HUES48 (cell line): ENCODE data around the gene CTSW.
"Not testable (repeated sequence)": the region's sequence is repeated elsewhere in the genome, so short reads cannot be mapped to it uniquely, and the experiment has no call there.

ENCODE experiments used
- H3K27ac ChIP-seq: one replicate; pipeline ENCODE4 v1.7.0; 2013; ENCODE audit warnings: low read depth, low read length, inconsistent platforms
- H3K27me3 ChIP-seq: 2 replicates; pipeline ENCODE4 v1.6.1; 2013; ENCODE audit warnings: mild to moderate bottlenecking, low read length; ENCODE audit not compliant: control insufficient read depth, insufficient read depth
- H3K36me3 ChIP-seq: 2 replicates; pipeline ENCODE4 v1.6.1; 2013; ENCODE audit warnings: low read length; ENCODE audit not compliant: control insufficient read depth, insufficient read depth
- H3K4me1 ChIP-seq: 2 replicates; pipeline ENCODE4 v1.6.1; 2013; ENCODE audit warnings: mild to moderate bottlenecking, low read length; ENCODE audit not compliant: control insufficient read depth, insufficient read depth
- H3K4me3 ChIP-seq: 2 replicates; pipeline ENCODE4 v1.5.1; 2013; ENCODE audit warnings: mild to moderate bottlenecking, low read depth, low read length
- H3K9ac ChIP-seq: 2 replicates; pipeline ENCODE4 v1.6.1; 2013; ENCODE audit warnings: mild to moderate bottlenecking, low read depth, low read length, moderate library complexity
- H3K9me3 ChIP-seq: 2 replicates; pipeline ENCODE4 v1.6.1; 2013; ENCODE audit warnings: low read length; ENCODE audit not compliant: control insufficient read depth, insufficient read depth

The CTSW gene, protein sequence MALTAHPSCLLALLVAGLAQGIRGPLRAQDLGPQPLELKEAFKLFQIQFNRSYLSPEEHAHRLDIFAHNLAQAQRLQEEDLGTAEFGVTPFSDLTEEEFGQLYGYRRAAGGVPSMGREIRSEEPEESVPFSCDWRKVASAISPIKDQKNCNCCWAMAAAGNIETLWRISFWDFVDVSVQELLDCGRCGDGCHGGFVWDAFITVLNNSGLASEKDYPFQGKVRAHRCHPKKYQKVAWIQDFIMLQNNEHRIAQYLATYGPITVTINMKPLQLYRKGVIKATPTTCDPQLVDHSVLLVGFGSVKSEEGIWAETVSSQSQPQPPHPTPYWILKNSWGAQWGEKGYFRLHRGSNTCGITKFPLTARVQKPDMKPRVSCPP

GRCh38 chr11:65879617-65880016 is at the start of gene CTSW:
Gene CTSW (plus strand): TSS chr11:65879837. CDS start chr11:65879855, 18 bp downstream.
- Histone ChIP-seq H3K4me1 (peaks cover 3% of the 10 kb centered on the region; the same call in 1 of the 2 replicates), H3K27me3 (no peaks in the 10 kb centered on the region), H3K27ac (no peak within 1 kb of the TSS), H3K9ac (no peak within 1 kb of the TSS), H3K9me3 (no peaks in the 10 kb centered on the region), H3K36me3 (peaks cover 26% of the 10 kb centered on the region), H3K4me3 (no peak within 1 kb of the TSS)

DNA sequence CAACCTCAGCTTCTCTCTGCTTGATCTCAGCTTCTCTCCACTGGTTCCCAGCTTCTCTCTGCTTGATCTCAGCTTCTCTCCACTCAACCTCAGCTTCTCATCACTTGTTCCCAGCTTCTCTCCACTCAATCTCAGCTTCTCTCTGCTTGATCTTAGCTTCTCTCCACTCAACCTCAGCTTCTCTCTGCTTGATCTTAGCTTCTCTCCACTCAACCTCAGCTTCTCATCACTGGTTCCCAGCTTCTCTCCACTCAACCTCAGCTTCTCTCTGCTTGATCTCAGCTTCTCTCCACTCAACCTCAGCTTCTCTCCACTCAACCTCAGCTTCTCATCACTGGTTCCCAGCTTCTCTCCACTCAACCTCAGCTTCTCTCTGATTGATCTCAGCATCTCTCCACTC is 47.4 kb upstream of the CTSW start:
- H3K9ac ChIP-seq, H3K9me3 ChIP-seq, H3K4me3 ChIP-seq, H3K36me3 ChIP-seq, H3K4me1 ChIP-seq, H3K27ac ChIP-seq: not testable (repeated sequence)
- H3K27me3 ChIP-seq: peaks cover 18% of the 10 kb centered on the region

GRCh38 chr11:65833297-65834030 is 46.2 kb upstream of the CTSW start, which contains the start of gene SNX32:
Gene SNX32 (plus strand): TSS chr11:65833963. CDS start chr11:65834066, 103 bp downstream.
- H3K4me1 ChIP-seq: peaks cover 6% of the 10 kb centered on the region
- H3K27ac ChIP-seq: peak within 1 kb of the TSS; percentile 64
- peak within 1 kb of the TSS; percentile 67 for H3K4me3 ChIP-seq
- H3K36me3 ChIP-seq: no peaks in the 10 kb centered on the region
- peak within 1 kb of the TSS; percentile 79 for H3K9ac ChIP-seq
- peaks cover 18% of the 10 kb centered on the region for H3K27me3 ChIP-seq
- H3K9me3 ChIP-seq: no peaks in the 10 kb centered on the region

DNA sequence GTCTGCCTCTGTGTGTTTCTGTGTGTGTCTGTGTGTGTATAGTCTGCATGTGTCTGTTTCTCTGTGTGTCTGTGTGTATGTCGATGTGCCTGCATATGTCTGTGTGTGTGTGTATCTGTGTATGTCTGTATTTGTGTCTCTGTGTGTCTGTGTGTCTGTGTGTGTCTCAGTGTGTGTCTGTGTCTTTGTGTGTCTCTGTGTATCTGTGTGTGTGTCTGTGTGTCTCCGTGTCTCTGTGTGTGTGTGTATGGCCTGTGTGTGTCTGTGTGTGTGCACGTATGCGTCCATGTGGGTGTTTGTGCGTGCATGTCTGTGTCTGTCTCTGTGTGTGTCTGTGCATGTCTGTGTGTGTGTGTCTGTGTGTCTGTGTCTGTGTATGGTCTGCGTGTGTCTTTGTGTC is 45.4 kb upstream of the CTSW start:
- peaks cover 18% of the 10 kb centered on the region for H3K27me3 ChIP-seq
- H3K36me3 ChIP-seq: no peaks in the 10 kb centered on the region
- peak overlapping the region; percentile 67 for H3K4me3 ChIP-seq
- H3K9ac ChIP-seq: 0 out of 2 replicates have a peak overlapping the region, but pooled peaks have one; percentile 79
- no peaks in the 10 kb centered on the region for H3K9me3 ChIP-seq
- H3K4me1 ChIP-seq: peaks cover 6% of the 10 kb centered on the region
- H3K27ac ChIP-seq: no peak overlapping the region

- Histone ChIP-seq H3K27me3 (no peaks in the 10 kb centered on the region), H3K4me3 (no peak overlapping the region), H3K27ac (no peak overlapping the region), H3K36me3 (no peaks in the 10 kb centered on the region), H3K9ac (no peak overlapping the region), H3K9me3 (no peaks in the 10 kb centered on the region), H3K4me1 (no peaks in the 10 kb centered on the region)
Measured at GRCh38 chr11:65842144-65842543, 37.5 kb upstream of the CTSW start.

DNA sequence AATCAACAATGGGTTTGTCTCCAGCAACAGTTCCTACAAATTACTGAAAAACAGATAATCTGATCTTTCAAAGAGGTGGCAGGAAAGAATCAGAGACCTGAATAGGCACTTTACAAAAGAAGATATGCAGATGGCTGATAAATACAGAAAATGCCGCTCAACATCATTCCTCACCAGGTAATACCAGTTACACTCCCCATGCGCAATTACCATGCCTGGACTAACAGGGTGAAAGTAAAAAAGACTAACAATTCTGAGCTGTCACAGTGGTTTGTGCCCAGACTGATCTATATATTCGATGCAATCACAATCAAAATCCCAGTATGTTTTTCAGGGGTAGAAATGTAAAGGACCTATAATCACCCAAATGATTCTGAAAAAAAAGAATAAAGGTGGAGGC is 35.8 kb upstream of the CTSW start:
- H3K4me3 ChIP-seq: no peak overlapping the region
- H3K9ac ChIP-seq: no peak overlapping the region
- no peaks in the 10 kb centered on the region for H3K4me1 ChIP-seq
- H3K27ac ChIP-seq: no peak overlapping the region
- H3K9me3 ChIP-seq: no peaks in the 10 kb centered on the region
- H3K36me3 ChIP-seq: no peaks in the 10 kb centered on the region
- no peaks in the 10 kb centered on the region for H3K27me3 ChIP-seq

DNA sequence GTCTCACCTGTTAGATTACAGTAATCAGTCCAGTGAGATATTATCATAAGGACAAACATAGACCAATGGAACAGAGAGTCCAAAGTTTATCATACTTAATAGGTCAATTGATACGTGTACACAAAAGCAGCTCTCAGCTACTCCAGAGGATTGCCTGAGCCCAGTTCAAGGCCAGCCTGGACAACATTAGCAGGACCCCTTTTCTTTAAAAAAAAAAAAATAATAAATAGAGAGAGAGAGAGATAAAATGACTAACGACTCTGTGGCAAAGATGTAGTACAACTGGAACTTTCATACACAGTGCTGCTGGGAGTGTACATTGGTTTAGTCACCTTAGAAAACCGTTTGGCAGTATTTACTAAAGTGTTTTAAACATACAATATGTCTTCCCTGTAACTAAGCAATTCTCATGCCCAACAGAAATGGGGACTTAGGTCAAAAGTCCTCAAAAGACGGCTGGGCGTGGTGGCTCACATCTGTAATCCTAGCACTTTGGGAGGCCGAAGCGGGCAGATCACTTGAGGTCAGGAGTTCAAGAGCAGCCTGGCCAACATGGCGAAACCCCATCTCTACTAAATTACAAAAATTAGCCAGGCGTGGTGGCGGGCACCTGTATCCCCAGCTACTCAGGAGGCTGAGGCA is 35.3 kb upstream of the CTSW start:
- Histone ChIP-seq H3K27ac (no peak overlapping the region), H3K27me3 (no peaks in the 10 kb centered on the region), H3K4me1 (no peaks in the 10 kb centered on the region), H3K4me3 (no peak overlapping the region), H3K9me3 (no peaks in the 10 kb centered on the region), H3K9ac (no peak overlapping the region), H3K36me3 (no peaks in the 10 kb centered on the region)

DNA sequence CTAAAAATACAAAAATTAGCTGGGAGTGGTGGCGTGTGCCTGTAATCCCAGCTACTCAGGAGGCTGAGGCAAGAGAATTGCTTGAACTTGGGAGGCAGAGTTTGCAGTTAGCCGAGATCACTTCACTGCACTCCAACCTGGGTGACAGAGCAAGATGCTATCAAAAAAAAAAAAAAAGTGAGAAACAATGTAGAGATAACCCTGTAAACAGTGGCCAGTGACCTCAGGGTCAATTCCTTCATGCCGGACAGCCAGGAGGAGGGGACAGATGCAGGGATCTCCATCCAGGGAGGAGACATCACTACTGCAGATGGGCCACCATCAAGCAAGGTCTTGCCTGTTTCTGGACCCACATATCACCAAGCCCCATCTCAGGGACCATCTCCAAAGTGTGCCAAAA is 31.9 kb upstream of the CTSW start:
- Histone ChIP-seq H3K36me3 (no peaks in the 10 kb centered on the region; the same call in 1 of the 2 replicates), H3K9ac (no peak overlapping the region), H3K4me1 (no peaks in the 10 kb centered on the region), H3K9me3 (0 out of 2 replicates have a peak, but pooled peaks cover 2% of the 10 kb centered on the region), H3K27ac (no peak overlapping the region), H3K27me3 (no peaks in the 10 kb centered on the region), H3K4me3 (no peak overlapping the region)

GRCh38 chr11:65848693-65849092 is 30.9 kb upstream of the CTSW start:
- not testable (repeated sequence) for H3K9me3 ChIP-seq, H3K4me3 ChIP-seq, H3K36me3 ChIP-seq, H3K4me1 ChIP-seq, H3K27ac ChIP-seq, H3K9ac ChIP-seq, H3K27me3 ChIP-seq

- Histone ChIP-seq H3K4me1 (no peaks in the 10 kb centered on the region), H3K27ac (no peak overlapping the region)
Measured at GRCh38 chr11:65849366-65849765, 30.3 kb upstream of the CTSW start.

More at GRCh38 chr11:65849366-65849765, 30.3 kb upstream of the CTSW start:
- Histone ChIP-seq H3K9me3 (0 out of 2 replicates have a peak, but pooled peaks cover 2% of the 10 kb centered on the region), H3K36me3 (peaks cover 15% of the 10 kb centered on the region), H3K9ac (no peak overlapping the region), H3K4me3 (no peak overlapping the region), H3K27me3 (no peaks in the 10 kb centered on the region)
